ENCODE results near the gene HSD17B12. TPM values are rescaled to one million over a fixed set of nuclear protein-coding genes. Genes with fewer than 3 reads are reported as not detected.

The HSD17B12 gene
- total RNA-seq, 1 donor from 2014 or later = 53.1 TPM

DNA sequence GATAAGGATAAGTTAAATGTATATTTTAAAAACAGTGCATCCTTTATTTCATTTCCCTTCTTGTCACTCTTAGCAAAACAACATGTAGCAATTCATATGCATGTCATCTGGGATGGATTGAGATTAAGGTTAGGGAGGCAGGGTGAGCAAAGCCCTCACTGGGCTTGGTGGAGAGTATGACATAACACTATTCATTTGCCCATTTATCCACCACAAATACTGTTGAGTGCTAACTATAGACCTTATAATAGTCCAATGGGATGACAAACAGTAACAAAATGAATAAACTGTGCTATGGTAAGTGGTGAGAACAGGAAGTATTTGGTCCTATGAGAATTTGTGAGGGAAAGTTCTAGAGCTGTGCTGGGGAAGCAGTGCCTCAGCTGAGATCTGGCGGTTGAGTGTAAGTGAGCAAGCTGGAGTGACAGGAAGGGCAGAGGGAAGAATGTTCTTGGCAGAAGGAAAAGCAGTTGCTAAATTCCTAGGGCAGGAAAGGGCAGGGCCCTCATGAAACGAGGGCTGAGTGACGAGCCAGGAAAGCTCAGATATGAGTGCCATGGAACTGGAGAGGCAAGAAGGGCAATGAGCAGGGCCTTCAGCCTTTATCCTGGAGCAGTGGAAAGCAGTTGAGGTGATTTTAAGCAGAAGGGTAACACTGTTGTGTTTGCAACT, 6.7 kb downstream of the HSD17B12 start:
- peak; percentile 57 for DNase-seq (ENCODE audit: extremely low read depth, low read depth, low spot score)

DNA sequence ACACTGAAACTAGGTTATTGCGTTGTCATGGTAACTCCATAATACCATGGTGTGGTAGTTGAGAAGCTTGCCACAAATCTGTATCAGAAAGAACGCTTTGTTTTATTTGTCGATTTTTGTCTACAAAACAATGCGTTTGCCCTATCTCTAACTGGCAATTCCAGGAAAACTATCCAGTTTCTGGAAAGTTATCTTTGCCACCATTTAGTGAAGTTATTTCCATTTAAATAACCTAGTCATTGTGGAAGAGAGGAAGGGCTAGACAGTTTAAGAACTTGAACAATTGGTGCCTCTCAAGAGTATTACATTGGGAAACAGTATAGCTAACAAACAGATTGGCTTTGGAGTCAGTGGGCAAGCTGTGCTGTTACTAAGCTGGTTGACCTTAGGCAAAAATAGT, 7.9 kb downstream of the HSD17B12 start:
- DNase-seq (ENCODE audit: extremely low read depth, low read depth, low spot score) = no peak

DNA sequence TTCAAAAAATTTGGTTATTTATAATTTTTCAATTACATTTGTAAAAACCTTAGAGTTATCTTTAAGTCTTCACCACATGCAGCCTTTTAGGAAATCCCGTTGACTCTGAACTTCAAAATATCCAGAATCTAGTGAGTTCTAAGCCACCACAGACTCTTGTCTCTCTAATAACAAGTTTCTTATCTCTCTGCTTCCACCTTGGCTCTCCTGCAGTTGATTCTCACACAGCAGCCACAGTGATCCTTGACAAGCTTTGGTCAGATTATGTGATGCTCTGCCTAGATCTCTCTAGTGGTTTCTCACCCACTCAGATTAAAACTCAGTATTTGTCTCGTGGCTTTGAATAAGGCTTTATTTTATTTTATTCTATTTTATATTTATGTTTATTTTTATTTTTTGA, 8.6 kb downstream of the HSD17B12 start:
- no peak for DNase-seq (ENCODE audit: extremely low read depth, low read depth, low spot score)

DNA sequence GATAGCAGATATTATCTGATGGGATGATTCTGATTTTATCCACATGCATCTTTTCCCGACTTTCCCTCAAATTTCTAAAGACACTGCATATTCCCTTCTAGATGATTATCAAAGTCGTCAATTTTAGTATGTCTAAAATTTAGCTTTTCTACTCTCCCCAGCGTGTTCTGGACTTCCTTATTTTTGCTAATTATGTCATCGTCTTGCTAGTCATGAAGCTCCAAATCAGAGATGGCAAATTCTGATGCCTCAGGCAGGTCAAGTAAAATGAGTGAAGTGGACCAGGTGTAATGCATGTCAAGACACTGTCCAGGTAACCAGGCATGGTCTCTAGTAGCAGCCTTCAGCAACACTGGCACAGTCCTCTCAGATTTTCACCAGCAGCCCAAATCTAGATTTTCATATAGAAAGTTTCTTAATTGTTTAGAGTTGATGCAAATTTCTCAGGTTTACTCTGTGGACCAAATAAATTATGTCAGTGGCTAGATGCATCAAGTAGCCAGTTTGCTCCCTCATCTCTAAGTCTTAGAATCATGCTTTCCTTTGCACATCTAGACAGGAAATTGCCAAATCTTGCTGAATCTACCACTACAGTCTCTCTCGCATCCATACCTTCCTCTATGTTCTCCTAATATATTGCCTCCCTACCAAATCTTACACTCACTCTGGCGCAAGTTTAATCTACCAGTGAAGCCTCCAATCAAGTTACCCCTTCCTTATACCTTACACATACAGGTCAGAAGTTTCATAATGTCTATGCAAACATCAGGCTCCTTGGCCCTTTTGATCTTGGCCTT, 10.6 kb downstream of the HSD17B12 start:
- no peak for DNase-seq (ENCODE audit: extremely low read depth, low read depth, low spot score)

DNA sequence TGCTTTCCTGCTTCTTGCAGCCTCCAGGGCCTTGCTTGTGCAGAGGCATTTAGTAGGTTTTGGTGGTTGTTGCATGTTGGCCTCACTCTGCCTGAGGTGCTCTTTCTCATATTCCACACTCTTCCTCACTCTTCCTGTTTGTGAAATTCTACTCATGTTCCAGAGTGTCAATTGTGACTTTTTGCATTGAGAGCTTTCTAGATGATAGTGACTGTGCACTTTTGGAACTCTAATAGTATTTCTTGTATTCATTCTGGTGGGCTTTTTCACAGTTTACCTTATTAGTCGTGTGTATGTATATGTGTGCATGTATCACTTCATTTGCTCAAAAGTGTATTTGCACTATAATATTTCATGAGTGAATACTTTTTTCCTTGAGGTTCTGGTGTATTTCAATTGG, 11.3 kb downstream of the HSD17B12 start:
- no peak for DNase-seq (ENCODE audit: extremely low read depth, low read depth, low spot score)

DNA sequence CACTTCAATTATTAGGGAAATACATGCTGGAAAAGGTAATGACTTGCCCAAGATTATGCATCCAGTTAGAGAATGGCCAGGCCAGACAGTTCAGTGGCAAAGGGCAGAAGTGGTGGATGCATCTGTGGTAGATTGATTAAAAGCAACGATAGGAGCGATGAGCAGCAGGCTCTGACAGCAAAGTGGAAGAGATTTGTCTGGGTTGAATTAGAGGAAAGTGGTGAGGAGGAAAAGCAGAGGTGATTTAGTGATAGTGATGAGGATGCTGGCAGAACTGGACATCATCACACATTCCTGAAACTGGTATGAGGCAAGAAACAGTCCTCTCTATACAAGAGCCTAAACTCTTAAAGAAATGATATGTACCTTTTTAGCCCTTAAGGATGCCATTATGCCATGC, 12.5 kb downstream of the HSD17B12 start:
- no peak for DNase-seq (ENCODE audit: extremely low read depth, low read depth, low spot score)

DNA sequence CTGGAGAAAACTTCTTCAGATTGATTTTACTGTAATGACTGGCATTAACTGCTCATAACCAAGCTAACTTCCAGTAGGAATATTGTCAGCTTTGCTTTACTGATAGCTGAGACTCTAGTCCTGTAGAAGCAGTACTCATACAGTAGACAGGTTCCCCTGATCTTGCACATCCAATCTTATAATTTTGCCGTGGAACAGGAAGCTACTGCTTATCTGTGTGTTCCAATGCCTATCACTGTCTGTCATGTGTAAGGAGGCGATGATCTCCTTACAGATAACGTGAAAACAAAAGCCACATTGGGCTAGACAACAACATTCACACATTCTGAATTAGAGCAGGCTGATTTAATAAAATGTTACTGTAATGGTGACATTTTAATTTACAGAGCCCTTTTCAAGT, 13.2 kb downstream of the HSD17B12 start:
- no peak for DNase-seq (ENCODE audit: extremely low read depth, low read depth, low spot score)

DNA sequence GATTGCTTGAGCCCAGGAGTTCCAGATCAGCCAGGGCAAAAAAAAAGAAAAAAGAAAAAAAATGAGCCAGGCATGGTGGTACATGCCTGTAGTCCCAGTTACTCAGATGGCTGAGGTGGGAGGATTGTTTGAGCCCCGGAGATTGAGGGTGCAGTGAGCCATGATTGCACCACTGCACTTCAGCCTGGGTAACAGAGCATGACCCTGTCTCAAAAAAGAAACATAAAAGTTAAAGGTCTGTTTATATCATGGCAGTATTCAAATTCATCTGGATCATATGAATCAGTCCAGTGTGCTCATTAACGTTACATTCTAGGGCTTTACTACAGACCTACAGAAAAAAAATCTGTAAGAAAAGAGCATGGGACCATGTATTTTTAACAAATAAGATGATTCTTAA, 13.9 kb downstream of the HSD17B12 start:
- no peak for DNase-seq (ENCODE audit: extremely low read depth, low read depth, low spot score)

DNA sequence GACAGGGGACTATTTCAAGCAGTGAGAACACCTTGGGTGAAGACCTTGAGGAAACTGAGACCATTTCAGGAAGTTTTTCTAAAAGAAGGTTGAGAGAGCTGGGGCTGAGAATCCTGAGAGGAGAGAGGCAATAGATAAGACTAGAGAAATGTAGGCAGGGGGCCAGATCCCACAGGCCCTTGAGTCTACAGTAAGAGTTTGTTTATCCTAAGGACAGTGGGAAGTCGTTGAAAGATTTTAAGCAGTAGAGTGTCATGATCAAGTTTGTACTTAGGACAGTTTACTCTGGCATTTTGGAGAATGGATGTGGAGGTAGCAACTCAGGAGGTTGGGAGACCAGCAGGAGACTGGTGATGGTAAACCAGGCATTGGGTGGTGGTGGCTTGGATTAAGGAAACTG, 17.1 kb downstream of the HSD17B12 start:
- no peak for DNase-seq (ENCODE audit: extremely low read depth, low read depth, low spot score)

DNA sequence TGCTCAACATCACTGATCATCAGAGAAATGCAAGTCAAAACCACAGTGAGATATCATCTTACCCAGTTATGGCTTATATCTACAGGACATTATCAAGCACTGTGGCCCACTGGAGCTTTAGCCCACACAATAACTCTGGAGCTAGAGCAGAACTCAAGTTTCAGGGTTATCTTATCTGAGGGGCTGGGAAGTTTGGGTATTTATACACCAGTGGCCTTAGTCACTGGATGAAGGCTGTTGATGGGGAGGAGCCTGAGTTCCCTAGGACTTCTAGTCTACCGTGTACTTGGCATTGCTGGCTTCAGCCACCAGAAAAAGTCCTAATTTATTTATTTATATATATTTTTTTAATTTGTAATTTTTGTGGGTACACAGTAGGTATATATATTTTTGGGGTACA, 19.3 kb downstream of the HSD17B12 start:
- no peak for DNase-seq (ENCODE audit: extremely low read depth, low read depth, low spot score)

DNA sequence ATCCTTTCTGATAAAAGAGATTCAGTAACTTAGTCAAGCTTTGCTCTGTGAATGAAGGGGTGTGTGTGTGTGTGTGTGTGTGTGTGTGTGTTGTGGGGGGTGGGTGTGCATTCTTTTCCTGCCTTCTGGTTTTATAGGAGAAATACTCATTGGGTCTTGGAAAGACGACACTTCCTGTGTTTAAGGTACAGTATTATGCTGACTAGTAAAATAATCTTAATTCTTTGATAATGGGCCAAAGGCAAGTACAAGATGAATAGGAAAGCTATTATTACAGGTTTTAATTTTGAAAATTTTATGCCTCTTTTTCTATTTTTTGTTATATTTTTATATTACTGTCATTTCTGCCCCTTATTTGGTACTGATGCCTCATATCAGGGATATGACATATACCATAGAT, 26.1 kb downstream of the HSD17B12 start:
- DNase-seq (ENCODE audit: extremely low read depth, low read depth, low spot score) = no peak

DNA sequence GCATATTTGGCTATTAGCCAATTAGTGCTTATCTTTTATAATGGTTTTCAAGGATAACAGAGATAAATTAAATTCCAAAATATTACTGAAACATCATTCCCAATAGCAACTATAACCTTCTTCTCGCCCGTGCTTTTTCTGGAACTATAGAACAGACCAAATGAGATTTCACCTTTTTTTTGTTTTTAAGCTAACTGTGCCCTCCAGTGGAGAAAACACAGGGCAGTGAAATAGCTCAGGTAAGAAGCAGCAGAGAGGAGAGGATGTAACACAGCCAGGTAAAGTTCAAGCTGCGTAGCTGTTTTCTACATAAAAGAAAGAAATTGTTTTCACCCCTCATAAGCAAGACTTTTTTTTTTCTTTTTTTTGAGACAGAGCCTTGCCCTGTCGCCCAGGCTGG, 28.2 kb downstream of the HSD17B12 start:
- DNase-seq (ENCODE audit: extremely low read depth, low read depth, low spot score) = no peak

DNA sequence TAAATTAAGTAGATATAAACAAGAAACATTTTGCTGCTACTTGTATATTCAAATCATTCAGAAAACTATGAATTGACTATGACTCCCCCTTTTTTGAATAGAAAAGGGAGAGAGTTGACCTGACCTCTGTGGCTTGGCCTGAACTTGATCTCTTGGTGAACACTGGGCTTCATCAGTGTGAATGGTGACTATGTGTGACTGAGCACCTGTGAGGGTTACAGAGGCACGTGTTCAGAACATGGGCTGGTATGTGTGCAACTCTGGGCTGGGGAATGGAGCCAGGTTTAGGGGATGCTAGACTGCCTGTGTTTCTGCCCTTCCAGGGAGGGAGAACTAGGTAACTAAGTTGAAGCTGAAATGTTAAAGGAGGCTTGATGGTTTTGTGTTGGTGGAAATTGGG, 29.2 kb downstream of the HSD17B12 start:
- DNase-seq (ENCODE audit: extremely low read depth, low read depth, low spot score) = no peak

DNA sequence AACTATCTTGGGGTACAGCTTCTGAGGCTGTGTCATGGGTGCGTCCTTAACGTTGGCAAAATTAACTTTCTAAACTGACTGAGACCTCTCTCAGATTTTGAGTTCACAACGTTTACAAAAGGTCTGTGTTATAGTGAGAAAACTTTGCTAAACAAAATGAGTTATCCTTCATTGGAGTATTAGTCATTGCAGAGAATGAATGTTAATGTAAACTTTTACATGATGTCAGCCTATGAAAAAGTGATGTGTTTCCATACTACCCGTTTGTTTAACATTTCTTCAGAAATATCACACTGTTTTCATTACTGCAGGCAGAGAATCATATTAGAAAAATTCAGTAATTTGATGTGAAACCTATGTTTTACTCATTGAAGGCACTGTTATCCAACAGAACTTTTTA, 32.1 kb downstream of the HSD17B12 start:
- DNase-seq (ENCODE audit: extremely low read depth, low read depth, low spot score) = no peak

DNA sequence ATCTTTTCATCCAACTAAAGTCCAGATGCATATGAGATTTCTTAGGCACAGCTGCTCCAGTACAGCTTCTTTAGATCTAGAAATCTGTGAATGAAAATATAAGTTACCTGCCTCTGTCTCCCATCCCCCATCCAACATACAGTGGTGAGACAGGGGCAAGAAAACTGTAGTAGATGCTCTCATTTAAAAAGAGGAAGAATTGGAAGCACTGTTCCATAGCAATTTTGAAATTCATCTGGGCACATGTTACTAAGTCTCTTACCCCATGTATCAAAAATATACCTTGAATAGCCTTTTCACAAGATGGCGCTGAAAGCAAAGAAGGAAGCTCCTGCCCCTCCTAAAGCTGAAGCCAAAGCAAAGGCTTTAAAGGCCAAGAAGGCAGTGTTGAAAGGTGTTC, 37.8 kb downstream of the HSD17B12 start:
- DNase-seq (ENCODE audit: extremely low read depth, low read depth, low spot score) = no peak

DNA sequence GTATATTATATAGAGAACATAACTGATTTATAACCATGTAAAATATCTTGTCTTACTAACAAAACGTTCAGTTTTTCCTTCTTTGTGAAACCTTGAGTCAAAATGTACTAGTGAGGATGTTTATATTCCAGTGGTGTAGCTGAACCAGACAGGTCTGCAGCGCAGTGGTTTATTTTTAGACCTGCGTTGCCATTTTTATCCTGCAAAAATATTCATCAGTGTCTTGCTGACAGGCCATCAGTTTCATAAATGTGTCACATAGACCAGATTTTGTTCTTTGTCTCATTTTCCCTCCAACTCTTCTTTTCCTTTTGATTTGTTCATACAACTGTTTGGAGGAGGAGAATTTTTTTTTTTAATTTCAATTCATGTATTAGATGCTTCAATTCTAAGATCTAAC, 43.1 kb downstream of the HSD17B12 start:
- DNase-seq (ENCODE audit: extremely low read depth, low read depth, low spot score) = no peak

DNA sequence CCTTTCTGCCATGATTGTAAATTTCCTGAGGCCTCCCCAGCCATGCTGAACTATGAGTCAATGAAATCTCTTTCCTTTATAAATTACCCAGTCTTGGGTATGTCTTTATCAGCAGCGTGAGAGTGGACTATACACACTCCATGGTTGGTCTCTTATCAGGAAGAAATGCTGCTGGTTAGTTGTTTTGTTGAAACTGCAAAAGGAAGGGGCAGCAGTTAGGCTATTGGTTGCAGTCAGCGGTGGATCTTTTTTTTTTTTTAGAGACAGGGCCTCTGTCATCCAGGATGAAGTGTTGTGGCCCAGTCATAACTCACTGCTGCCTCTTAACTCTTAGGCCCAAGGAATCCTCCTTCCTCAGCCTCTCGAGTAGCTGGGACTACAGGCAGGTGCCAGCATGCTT, 51.7 kb downstream of the HSD17B12 start:
- no peak for DNase-seq (ENCODE audit: extremely low read depth, low read depth, low spot score)

DNA sequence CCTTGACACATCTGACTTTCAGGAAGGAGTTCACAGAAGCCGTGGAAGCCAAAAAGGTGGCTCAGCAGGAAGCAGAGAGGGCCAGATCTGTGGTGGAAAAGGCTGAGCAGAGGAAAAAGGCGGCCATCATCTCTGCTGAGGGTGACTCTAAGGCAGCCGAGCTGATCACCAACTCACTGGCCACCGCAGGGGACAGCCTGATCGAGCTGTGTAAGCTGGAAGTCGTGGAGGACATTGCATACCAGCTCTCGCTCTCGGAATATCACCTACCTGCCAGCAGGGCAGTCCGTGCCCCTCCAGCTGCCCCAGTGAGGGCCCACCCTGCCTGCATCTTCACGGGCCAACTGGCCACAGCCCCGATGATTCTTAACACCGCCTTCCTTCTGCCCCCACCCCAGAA, 53.7 kb downstream of the HSD17B12 start:
- no peak for DNase-seq (ENCODE audit: extremely low read depth, low read depth, low spot score)

DNA sequence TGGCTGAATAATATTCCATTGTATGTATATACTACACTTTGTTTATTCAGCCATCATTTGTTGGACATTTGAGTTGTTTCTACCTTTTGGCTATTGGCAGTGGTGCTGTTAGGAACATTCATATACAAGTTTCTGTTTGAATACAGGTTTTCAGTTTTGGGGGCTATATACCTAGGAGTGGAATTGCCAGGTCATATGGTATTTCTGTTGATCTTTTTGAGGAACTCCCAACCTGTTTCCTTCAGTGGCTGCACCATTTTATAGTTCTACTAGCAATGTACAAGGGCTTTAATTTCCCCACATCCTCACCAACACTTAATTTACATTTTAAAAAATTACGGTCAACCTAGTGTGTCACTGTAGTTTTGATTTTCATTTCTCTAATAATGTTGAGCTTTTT, 54.6 kb downstream of the HSD17B12 start:
- no peak for DNase-seq (ENCODE audit: extremely low read depth, low read depth, low spot score)

DNA sequence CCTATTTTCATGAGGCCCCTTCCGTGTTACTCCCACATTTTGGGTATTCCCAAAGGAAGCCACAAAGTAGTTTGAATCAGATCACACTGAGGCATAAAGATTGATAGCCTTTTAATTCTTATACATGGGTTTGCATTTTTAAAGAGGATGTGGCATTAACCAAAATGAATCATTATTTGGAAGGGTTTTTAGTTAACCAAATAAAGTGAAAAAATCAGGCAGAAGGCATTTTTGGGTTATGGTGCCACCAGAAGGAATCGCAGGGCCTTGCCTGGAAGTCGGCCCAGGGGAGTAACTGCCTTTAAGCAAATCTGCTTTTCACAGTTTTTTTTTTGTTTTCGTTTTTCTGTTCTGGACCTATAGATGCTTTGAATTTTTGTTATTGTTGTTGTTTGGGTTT, 55.4 kb downstream of the HSD17B12 start:
- DNase-seq (ENCODE audit: extremely low read depth, low read depth, low spot score) = no peak

DNA sequence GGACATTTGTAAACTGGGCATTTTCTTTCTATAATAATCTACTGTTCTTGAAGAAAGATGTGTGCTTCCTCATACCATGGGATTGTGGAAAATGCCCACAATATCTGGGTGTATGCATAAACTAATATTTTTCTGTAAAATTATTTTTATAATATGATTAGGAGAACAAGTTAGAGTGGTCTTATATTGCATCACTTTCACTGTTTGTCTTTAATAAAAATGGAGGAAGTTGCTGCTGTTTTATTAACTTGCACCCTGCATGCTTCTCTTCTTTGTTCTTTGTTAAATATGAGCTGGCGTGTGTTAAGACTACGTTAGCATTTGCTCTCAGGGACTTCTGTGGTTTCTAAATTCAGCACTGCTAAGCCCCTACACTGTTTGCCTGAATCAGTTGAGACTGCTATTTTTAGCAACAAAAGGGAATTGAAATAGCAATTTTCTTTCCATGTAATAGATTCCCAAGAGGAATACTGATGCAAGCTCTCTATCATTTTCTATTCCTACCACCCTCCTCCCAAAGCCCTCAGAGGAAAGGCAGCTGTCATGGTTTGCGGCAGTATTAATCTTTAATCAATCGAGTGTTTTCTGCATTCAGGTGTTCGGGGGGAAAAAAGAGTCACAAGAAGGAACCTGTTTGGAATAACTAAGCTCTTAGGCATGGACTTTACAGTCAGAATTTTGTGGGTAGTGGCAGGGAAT, 56.1 kb downstream of the HSD17B12 start:
- no peak for DNase-seq (ENCODE audit: extremely low read depth, low read depth, low spot score)

DNA sequence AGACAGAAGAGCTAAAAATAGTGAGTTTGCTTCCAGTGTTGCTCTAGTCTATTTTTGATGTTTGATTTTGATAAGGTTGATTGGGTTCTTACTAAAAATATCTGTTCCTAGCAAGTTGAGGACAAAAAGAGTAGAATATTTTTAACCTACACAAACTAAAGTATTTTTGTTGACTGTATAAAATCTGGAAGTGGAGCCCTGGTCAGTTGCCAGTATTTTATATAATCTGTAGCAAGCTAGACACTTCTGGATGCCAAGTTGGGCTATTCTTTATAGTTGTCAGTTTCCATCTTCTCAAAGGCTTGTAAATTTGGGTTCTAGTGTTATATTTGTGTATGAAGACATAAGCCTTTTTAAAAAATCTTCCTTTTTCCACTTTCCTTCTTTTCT, 56.7 kb downstream of the HSD17B12 start:
- no peak for DNase-seq (ENCODE audit: extremely low read depth, low read depth, low spot score)

All from glomerular endothelial cell (primary cell).